GM21786 (cell line): ENCODE measurements around the gene ZDHHC12.

Experiments used
- ATAC-seq: cut with Tn5 transposase; IDR thresholded peaks from one replicate; pipeline ENCODE4 v1.9.1; 2021; ENCODE audit not compliant: unreplicated experiment

The ZDHHC12 gene

DNA sequence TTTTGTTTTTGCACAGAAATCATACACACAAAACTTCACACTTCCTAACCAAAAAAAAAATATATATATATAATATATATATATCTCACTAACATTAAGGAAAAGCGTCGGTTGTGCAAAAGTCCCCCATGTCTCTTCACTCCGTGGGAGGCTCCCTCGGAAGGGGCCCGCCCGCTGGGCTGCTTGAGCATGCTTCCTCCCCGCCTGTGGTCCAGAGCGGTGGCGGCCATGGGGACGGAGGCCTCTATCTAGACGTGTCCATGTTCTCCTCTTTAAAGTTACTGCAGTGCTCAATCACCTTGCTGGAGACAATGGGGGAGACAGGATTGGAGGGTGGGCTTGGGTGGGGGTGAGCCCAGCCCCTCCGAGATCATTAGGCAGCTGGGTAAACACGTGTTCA, 7.2 kb upstream of the ZDHHC12 start:
- no peak for ATAC-seq

DNA sequence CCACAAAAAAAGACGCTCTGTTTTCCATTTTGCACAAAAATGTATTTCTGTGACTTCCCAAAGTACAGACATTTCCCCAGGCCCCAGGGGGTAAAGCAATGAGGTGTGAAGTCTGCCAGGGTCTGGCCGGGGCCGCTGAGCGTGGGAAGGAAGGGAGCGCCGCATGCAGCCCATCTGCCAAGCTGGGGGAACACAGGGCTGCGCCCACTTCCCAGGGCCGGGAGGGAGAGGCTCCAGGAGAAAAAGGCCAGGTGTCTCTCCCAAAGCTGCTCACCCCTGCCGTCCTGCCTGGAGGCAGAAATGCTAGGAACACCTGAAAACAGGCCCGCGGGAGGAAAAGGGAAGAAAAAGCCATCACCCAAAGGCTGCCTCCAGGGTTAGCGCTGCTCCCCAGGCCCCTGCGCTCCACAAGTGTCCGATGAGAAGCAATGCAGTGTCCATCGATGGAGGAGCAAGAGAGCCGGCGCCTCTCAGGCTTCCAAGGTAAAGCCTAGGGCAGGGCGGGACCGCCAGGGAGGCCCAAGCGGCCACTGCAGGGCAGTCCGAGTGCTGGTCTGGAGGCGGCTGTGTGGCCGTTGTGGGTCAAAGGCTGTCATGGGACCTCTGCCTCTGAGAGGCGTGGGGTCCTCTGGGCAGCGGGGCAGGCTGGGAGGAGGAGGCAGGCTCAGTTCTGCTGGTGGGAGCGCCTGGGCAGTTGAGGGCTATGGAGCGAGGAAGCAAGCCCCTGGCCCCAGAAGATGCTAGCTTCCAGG, 6.0 kb upstream of the ZDHHC12 start:
- no peak for ATAC-seq

DNA sequence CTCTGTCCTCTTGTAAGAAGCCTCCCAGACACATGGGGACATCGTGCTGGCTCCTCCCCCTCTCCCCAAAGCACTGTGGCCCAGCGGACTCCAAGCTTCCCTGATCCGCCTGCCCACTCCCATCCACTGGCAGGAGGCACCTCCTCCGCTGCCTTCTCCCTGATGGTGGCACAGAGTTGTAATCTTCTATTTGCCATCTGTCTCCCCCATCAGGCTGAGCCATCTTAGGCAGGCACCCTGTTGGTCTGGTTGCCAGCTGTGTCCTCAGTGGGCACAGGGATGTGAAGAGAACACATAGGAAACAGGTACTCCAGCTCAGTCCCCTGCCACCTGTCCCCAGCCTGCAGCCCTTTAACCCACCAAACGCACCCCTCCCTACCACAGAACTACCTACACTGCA, 5.4 kb upstream of the ZDHHC12 start:
- no peak for ATAC-seq

DNA sequence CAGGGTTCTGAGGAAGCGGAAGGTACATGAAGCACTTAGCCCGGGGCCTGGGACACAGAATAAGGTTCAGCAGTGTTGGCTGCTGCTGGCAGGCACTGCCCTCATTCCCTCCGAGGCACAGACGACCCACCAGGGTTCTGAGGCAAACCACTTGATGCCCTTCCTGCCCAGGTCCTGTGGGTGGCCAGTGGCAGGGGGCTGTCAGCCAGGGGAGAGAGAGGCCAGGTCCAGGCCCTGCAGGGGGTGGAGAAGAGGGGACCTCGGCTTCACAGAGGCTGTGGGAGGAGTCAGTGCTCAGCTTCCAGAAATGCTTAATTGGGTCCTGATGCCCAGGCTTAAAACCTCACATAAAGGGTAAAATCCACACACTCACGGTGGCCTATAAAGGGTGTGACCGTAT, 4.4 kb upstream of the ZDHHC12 start:
- ATAC-seq: no peak

DNA sequence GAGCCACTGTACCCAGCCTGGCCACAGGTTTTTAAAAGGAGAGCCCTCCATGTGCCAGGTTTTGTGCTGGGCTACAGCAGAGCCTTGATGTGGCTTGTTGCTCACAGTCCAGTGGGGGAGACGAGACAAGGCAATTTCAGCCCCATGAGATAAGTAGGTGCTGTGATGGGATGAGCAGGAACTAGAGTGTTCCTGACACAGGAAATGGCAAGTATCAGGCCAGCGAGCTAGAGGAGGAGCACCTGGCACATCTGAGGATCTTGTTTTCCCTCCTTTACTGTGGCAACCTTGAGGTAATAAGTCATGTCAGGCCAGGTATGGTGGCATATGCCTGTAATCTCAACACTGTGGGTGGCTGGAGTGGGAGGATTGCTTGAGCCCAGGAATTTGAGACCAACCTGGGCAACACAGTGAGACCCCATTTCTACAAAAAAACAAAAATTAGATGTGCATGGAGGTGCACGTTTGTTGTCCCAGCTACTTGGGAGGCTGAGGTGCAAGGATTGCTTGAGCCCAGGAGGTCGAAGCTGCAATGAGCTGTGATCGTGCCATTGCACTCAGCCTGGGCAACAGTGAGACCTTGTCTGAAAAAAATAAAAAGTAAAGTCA, 3.8 kb upstream of the ZDHHC12 start:
- ATAC-seq: no peak

DNA sequence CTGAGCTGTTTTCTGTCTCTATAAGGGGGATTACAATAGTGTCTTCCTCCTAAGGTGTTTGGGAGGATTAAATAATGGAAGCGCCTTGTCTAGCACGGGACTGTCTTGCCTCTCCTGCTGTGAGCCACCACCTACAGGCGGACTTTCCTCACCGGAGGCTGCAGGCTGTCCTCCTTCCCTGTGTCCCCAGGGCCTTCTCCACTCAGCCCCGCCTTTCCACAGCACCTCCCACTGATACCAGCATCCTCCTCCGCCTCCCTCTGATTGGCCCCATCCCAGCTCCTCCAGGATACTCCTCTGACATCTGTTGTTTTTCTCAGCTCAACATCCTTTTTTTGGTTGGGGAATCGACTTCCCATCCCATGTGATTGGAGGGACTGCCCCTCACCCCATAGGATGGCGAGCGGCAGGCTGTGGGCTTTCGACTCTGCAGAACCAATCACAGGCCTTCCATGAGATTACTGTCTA, 851 bp upstream of the ZDHHC12 start:
- no peak for ATAC-seq

DNA sequence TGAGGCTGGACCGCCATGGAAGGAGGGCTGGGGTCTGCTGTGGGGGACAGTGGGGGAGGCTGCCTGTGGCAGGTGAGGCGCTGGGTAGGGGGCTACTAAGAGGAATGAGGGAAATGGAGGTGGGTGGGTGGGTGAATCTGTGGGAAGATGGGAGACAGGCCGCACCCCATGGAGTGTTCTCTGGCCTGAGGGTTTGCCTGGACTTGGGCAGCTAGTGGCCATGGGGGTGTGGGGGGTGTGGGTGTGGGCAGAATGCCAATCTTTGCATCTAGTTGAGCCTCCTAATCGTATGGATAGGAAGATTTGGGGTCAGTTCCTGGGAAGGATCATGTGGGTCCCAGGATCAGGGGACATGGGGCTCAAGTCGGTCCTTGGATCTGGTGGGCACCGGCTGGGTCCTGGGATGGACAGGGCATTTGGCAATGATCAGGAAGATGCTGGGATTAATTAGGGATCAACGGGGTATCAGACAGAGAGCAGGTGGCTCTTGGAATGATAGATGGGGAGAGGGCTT, 518 bp downstream of the ZDHHC12 start:
- ATAC-seq: no peak

DNA sequence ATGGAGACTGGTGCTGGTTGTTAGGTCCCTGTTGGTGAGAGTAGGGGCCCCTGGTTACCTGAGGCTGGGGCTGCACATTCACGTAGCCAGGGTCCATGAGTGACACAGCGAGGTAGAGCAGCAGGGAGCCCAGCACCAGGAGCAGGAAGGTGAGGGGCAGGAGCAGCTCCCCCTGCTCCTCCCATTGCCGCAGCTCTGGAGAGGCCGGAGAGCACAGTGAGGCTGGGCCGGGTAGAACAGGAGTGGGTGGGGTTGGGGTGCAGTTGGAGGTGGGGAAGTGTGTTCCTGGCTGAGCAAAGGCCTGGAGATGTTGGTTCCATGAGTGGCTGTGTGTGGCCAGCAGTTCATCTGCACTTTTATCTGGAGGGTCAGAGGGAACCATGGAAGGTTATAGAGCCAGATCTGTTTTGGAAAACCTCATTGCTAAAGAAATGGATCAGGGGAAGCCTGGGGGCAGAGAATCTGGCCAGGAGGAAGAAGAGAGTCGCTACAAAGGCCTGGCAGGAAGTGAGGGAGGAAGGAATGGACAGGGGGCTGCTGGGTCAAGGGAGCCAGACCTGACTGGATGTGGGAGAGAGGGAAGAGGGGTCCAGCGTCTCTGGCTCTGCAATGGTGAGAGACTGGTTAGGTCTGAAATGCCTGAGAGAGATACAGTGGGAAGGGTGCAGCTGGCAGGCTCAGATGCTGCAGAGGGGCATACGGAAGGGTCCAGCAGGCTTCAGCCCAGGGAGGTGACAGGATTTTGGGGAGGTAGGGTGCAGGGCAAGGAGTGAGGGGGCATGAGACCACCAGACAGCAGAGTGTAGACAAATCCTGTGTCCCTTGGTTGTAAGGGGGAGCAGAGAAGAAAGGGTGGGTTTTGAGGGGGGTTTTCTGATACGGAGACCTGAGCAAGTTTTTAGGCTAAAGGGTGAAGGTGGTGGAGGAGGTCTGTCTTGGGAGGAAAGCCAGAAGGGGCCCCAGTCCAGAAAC, 1.3 kb downstream of the ZDHHC12 start:
- ATAC-seq: no peak

DNA sequence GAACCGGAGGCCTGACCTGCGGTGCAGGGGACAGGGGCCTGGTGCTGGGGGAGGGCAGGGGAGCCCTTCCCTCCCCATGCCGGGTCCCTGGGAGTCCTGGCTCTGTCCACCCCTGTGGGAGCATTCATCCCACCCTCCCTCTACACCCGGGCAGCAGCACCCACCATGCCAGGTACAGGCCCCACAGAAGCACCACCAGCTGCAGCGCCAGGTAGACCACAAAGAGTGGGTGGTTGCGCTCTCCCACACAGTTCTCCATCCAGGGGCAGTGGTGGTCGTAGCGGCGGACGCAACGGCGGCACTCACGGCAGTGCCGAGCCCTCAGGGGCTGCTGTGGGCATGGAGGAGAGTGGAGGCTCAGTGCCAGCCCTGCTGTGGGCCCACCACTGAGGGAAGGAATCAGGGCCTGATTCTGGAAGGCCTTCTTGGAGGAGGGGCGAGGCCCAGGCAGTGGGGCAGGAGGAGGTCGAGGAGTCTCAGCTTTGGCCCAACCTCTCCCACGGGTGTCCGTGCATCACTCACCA, 2.4 kb downstream of the ZDHHC12 start:
- no peak for ATAC-seq

DNA sequence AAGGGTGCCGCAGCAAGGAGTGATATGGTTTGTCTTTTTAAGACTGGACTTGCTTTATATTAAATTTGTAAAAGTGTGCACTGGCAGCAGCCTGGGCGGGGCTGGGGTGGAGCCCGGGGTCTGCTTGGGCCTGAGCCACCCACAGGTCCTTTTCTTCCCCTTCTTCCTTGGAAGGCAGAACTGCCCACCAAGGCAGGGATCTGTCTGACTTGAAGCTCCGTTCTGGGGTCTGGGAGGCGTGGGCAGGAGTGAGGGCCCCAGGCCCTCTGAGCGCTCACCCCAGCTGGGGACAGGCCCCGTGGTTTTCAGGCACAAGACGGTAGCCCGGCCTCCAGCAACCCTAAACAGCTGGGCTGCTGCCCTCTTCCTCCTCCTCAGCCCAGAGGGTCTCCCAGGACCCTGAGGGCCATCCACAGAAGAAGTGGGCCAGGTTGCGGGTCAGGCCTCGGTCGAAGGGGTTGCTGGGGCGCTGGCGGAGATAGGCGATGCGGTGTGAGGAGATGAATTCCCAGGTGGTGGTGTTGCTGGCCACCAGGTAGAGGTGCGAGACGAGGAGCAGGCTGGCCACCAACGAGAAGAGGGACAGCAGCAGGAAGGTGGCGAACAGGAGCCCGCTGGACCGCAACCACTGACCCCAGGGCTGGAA, 3.0 kb downstream of the ZDHHC12 start:
- ATAC-seq: no peak

DNA sequence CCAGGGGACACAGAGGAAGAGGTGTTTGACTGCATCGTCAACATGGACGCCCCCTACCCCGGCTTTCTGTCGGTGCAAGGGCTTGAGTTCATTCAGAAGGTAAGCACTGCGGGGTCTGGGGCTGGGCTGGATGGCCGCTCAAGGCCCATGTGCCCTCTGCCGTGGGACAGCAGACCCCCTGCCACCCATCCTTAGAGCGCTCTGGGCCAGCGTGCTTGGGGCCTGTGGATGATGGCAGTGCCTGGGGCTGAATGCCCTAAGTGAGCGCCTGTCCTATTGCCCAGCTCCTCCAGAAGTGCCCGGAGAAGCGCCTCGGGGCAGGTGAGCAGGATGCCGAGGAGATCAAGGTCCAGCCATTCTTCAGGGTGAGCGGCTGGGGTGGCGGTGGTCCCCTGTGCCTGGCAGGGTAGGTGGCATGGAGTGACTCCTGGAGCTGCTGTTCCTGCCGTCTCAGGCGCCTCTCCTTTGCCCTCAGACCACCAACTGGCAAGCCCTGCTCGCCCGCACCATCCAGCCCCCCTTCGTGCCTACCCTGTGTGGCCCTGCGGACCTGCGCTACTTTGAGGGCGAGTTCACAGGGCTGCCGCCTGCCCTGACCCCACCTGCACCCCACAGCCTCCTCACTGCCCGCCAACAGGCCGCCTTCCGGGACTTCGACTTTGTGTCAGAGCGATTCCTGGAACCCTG, 3.9 kb downstream of the ZDHHC12 start:
- ATAC-seq: no peak

DNA sequence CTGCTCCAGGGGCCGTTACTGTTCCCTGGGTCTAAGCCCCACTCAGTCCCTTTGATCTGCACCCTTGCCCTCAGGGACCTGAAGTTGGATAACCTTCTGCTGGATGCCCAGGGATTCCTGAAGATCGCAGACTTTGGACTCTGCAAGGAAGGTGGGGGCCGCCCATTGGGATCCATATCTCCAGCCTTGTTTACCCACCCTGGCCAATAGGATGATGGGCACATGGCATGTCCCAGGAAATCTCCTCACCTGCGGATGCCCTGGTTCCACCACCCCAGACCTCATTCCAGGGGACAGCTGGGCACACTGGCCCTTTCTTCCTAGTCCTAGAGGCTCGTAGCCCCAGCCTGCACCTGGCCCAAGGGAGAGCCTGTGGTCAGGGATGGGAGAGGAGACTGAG, 5.5 kb downstream of the ZDHHC12 start:
- ATAC-seq: no peak

GRCh38 chr9:128718047-128718446, 5.9 kb downstream of the ZDHHC12 start:
- no peak for ATAC-seq

- no peak for ATAC-seq
Observed at GRCh38 chr9:128716581-128717254, 7.2 kb downstream of the ZDHHC12 start.

GRCh38 chr9:128715436-128715750, 8.5 kb downstream of the ZDHHC12 start:
- ATAC-seq: no peak

DNA sequence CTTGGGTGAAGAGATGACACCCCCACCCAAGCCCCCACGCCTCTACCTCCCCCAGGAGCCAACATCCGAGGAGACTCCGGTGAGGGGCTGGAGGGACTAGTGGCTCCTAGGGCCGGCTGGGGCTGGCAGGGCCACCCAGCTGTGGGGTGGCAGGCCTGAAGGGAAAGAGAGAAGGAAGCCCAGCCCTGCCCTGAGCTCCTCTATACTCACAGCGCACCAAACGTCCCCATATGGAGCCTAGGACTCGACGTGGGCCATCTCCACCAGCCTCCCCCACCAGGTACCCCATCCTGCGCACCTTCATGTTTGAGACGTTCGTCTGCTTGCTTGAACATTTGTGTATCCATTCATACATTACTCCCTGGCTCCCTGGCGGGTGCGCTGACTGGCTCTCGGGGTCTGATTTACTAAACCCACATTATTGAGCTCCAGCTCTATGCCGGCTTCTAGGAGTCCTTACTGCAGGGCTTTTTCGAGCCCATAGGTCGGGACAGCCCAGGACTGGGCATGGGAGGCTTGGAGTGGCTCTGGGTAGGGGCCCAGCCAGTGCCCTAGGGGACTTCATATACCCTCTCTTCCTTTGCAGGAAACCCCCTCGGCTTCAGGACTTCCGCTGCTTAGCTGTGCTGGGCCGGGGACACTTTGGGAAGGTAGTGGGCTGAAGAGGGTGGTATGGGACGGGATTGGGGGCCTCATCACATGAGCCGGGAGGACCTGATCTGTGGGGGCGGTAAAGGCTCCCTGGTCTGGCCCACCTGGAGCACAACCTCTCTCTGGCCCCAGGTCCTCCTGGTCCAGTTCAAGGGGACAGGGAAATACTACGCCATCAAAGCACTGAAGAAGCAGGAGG, 9.1 kb downstream of the ZDHHC12 start:
- ATAC-seq: no peak

DNA sequence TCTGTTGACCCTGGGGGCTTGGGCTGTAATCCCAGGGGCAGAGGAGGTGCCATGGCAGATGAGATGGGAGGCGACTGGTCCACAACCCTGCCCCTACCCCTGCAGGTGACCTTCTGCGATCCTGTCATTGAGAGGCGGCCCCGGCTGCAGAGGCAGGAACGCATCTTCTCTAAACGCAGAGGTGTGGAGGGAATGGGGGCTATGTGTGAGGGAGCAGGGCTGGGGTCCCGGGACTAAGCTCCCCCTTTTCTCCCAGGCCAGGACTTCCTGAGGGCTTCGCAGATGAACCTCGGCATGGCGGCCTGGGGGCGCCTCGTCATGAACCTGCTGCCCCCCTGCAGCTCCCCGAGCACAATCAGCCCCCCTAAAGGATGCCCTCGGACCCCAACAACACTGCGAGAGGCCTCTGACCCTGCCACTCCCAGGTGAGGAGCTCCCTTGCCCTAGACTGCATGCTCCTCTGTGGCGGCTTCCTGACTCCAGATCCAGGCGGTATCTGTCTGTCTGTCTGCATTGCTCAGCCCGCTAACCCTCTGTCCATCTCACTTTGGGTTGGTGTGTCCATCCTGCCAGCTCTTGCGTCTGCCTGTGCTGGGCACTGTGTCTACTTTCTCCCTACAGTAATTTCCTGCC, 9.9 kb downstream of the ZDHHC12 start:
- ATAC-seq: no peak

DNA sequence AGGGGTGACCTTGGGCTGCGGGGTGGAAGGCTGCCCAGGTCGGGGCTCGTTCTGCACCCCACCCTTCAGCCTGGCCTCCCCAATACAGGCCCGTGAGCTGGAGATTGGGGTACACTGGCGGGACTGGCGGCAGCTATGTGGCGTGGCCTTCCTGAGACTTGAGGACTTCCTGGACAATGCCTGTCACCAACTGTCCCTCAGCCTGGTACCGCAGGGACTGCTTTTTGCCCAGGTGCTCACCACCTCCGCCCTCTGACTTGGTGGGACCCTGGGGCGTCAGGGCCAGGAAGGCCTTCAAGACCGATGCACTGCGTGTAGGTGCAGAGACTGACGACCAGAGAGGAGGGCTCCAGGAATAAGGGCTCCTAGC, 10.5 kb downstream of the ZDHHC12 start:
- ATAC-seq: no peak
